Measurements from ENCODE around the gene CCL22. TPM values are rescaled to one million over a fixed set of nuclear protein-coding genes. Genes with fewer than 3 reads are reported as not detected.
"Not testable (repeated sequence)": the region's sequence is repeated elsewhere in the genome, so short reads cannot be mapped to it uniquely, and the experiment has no call there.

CCL22 gene
- total RNA-seq, 1 experiment from 2014 or later = not detected

- Mint-ChIP-seq H3K27me3 (ENCODE audit: low read depth) (peaks cover 1% of the 10 kb centered on the region; the same call in 1 of the 2 replicates), H3K27ac (peak overlapping the region in 1 of 3 experiments; percentile 44; a peak in 1 of 7 replicates), H3K4me3 (no peak overlapping the region), H3K9me3 (no peaks in the 10 kb centered on the region), H3K36me3 (ENCODE audit: insufficient read depth in 1 of 3, low read depth in 3 of 3) (no peaks in the 10 kb centered on the region), H3K4me1 (peaks cover 27 to 34% of the 10 kb centered on the region in 2 experiments)
- Histone ChIP-seq H4K5ac (ENCODE audit: insufficient read length, low read depth, low read length) (no peak overlapping the region), H2BK12ac (ENCODE audit: insufficient read length, low read depth, low read length) (no peak overlapping the region), H2BK120ac (ENCODE audit: low read depth, low read length, poor library complexity, severe bottlenecking) (no peak overlapping the region), H3K18ac (ENCODE audit: insufficient read length, low read depth, low read length) (no peak overlapping the region), H4K20me1 (ENCODE audit: control insufficient read depth, insufficient read depth, insufficient read length) (no peaks in the 10 kb centered on the region), H2BK20ac (ENCODE audit: low read depth, low read length, poor library complexity, severe bottlenecking) (no peak overlapping the region), H3K14ac (ENCODE audit: insufficient read depth, low read length) (0 out of 2 replicates have a peak overlapping the region, but pooled peaks have one; percentile 73), H3K27ac (ENCODE audit: insufficient read length, low read depth, low read length) (no peak overlapping the region), H2AK5ac (ENCODE audit: insufficient read length, low read length) (no peak overlapping the region), H4K91ac (ENCODE audit: insufficient read length, low read depth, low read length) (no peak overlapping the region), H3K79me2 (ENCODE audit: insufficient read depth, low read length) (no peaks in the 10 kb centered on the region), H3T11ph (ENCODE audit: low read length) (no peak overlapping the region), H2AFZ (ENCODE audit: low read length) (no peak overlapping the region), H3K23ac (ENCODE audit: insufficient read length, low read depth, low read length) (no peak overlapping the region), H3K23me2 (ENCODE audit: insufficient read length, low read depth, low read length, poor library complexity, severe bottlenecking) (no peaks in the 10 kb centered on the region), H4K8ac (replicated peaks; ENCODE audit: insufficient read length, low read depth, low read length) (no peak overlapping the region), H3K79me1 (ENCODE audit: insufficient read depth, low read depth, low read length, poor library complexity, severe bottlenecking) (no peaks in the 10 kb centered on the region), H2BK15ac (ENCODE audit: low read depth, low read length) (no peak overlapping the region), H3K27me3 (ENCODE audit: insufficient read depth, low read length) (no peaks in the 10 kb centered on the region), H2BK5ac (ENCODE audit: insufficient read length, low read length) (no peak overlapping the region), H3K56ac (ENCODE audit: insufficient read length, low read depth, low read length) (no peak overlapping the region), H3K4ac (ENCODE audit: low read depth, low read length) (no peak overlapping the region), H3K4me2 (ENCODE audit: insufficient read depth, insufficient read length, low read length) (no peak overlapping the region), H3K9me3 (ENCODE audit: control insufficient read depth, low read depth, low read length) (no peaks in the 10 kb centered on the region), H3K9ac (ENCODE audit: extremely low read depth, insufficient read length, low read length) (no peak overlapping the region), H3K4me1 (ENCODE audit: insufficient read depth, low read length) (peaks cover 3% of the 10 kb centered on the region; the same call in 1 of the 2 replicates)
- TF ChIP-seq CTCF (conservative IDR thresholded peaks at IDR 0.05) = no peak
- no peak for DNase-seq
- WGBS (ENCODE audit: extremely low coverage, insufficient read length, low lambda C conversion rate) = no CpG with 5 or more reads among the region's 9 CpGs
Measured at GRCh38 chr16:57374067-57374534, 15.5 kb downstream of the CCL22 start.

- not testable (repeated sequence) for H3K27ac Mint-ChIP-seq; H3T11ph ChIP-seq (ENCODE audit: low read length); H4K8ac ChIP-seq (replicated peaks; ENCODE audit: insufficient read length, low read depth, low read length); H3K9ac ChIP-seq (ENCODE audit: extremely low read depth, insufficient read length, low read length); H2BK120ac ChIP-seq (ENCODE audit: low read depth, low read length, poor library complexity, severe bottlenecking); H2AK5ac ChIP-seq (ENCODE audit: insufficient read length, low read length); H3K4ac ChIP-seq (ENCODE audit: low read depth, low read length); H3K23ac ChIP-seq (ENCODE audit: insufficient read length, low read depth, low read length); H2BK15ac ChIP-seq (ENCODE audit: low read depth, low read length); H3K4me2 ChIP-seq (ENCODE audit: insufficient read depth, insufficient read length, low read length); H3K79me1 ChIP-seq (ENCODE audit: insufficient read depth, low read depth, low read length, poor library complexity, severe bottlenecking); H3K4me3 Mint-ChIP-seq; H3K18ac ChIP-seq (ENCODE audit: insufficient read length, low read depth, low read length); H3K9me3 ChIP-seq (ENCODE audit: control insufficient read depth, low read depth, low read length); H3K4me1 ChIP-seq (ENCODE audit: insufficient read depth, low read length); H2BK20ac ChIP-seq (ENCODE audit: low read depth, low read length, poor library complexity, severe bottlenecking); H3K9me3 Mint-ChIP-seq; DNase-seq; H3K14ac ChIP-seq (ENCODE audit: insufficient read depth, low read length); H2BK5ac ChIP-seq (ENCODE audit: insufficient read length, low read length); H3K27me3 Mint-ChIP-seq (ENCODE audit: low read depth); H4K91ac ChIP-seq (ENCODE audit: insufficient read length, low read depth, low read length); H3K23me2 ChIP-seq (ENCODE audit: insufficient read length, low read depth, low read length, poor library complexity, severe bottlenecking); H4K5ac ChIP-seq (ENCODE audit: insufficient read length, low read depth, low read length); H2BK12ac ChIP-seq (ENCODE audit: insufficient read length, low read depth, low read length); H2AFZ ChIP-seq (ENCODE audit: low read length); H3K36me3 Mint-ChIP-seq (ENCODE audit: insufficient read depth in 1 of 3, low read depth in 3 of 3); H4K20me1 ChIP-seq (ENCODE audit: control insufficient read depth, insufficient read depth, insufficient read length); H3K27me3 ChIP-seq (ENCODE audit: insufficient read depth, low read length); H3K27ac ChIP-seq (ENCODE audit: insufficient read length, low read depth, low read length); H3K79me2 ChIP-seq (ENCODE audit: insufficient read depth, low read length); H3K56ac ChIP-seq (ENCODE audit: insufficient read length, low read depth, low read length)
- peaks cover 27 to 34% of the 10 kb centered on the region in 2 experiments for H3K4me1 Mint-ChIP-seq
- no CpG with 5 or more reads among the region's 8 CpGs for WGBS (ENCODE audit: extremely low coverage, insufficient read length, low lambda C conversion rate)
Measured at GRCh38 chr16:57374925-57375465, 16.4 kb downstream of the CCL22 start.

All from H9 (cell line).